RWPE1 (cell line): ENCODE measurements around the gene PBX4.

Source experiments
- CTCF ChIA-PET: fragments of 350-600 bp; sonication (Branson Sonifier 250); formaldehyde crosslinking; extraction: SDS; loops from one replicate; lab custom pipeline; 2021; lab: Yijun Ruan, JAX
- POLR2A ChIA-PET: fragments of 400-600 bp; formaldehyde crosslinking; extraction: SDS; loops from one replicate; lab custom pipeline; 2020; ENCODE audit warnings: antibody characterized with exemption; ENCODE audit not compliant: low non-redundant PET; lab: Yijun Ruan, JAX
- DNase-seq: peaks from one replicate; pipeline ENCODE4 v3.0.0; 2012; ENCODE audit warnings: low spot score
- H3K27ac ChIP-seq: fragments of 450-650 bp; 2 replicates; pipeline ENCODE4 v1.5.1; 2017
- TF ChIP-seq, protein P1 (sequence below): fragments of 450-650 bp; conservative IDR thresholded peaks from 2 replicates; pipeline ENCODE4 v1.5.1; 2017; ENCODE audit warnings: low read depth, mild to moderate bottlenecking

Gene PBX4

DNA sequence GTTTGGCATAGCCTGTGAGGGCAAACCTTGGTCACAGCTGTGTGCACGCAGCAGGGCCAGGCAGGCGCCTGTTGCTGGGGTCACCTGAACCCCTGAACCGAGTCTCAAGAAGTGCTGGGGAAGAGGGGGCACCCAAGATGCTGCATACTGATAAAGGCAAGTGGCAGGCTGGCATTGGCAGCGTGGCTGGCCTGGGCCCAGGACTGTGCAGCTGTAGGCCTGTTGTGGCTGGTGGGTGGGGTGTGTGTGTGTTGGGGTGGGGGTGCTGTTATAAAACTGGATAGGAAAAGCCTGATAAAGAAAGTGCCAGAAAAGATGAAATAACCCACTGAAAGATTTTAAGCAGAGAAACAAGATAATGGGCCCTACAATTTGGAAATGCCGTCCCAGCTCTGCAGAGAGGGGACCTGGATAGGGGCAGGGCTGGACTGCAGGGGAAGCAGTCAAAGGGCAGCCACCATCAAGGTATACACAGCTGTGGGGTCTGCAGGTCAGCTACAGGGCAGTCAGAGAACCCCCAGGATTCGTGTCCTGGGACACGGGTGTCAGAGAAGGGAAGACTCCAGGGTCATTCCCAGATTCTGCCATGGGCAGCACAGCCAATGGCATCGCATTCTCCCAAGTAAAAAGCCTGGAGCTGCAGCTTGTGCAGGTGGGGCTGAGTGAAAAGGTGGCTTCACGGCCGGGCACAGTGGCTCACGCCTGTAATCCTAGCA lies 47.3 kb downstream of the PBX4 start:
- ChIA-PET POLR2A (no interaction called here), CTCF (interaction anchor here (0.5 kb wide), 1 partner anchor 431 kb away, joined by 6 read pairs; no protein-coding TSS in a partner anchor)
- TF ChIP-seq, protein P1, sequence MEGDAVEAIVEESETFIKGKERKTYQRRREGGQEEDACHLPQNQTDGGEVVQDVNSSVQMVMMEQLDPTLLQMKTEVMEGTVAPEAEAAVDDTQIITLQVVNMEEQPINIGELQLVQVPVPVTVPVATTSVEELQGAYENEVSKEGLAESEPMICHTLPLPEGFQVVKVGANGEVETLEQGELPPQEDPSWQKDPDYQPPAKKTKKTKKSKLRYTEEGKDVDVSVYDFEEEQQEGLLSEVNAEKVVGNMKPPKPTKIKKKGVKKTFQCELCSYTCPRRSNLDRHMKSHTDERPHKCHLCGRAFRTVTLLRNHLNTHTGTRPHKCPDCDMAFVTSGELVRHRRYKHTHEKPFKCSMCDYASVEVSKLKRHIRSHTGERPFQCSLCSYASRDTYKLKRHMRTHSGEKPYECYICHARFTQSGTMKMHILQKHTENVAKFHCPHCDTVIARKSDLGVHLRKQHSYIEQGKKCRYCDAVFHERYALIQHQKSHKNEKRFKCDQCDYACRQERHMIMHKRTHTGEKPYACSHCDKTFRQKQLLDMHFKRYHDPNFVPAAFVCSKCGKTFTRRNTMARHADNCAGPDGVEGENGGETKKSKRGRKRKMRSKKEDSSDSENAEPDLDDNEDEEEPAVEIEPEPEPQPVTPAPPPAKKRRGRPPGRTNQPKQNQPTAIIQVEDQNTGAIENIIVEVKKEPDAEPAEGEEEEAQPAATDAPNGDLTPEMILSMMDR, result no peak
- peak overlapping the region; percentile 7; the same call in 1 of the 2 replicates for H3K27ac ChIP-seq
- DNase-seq, result no peak

DNA sequence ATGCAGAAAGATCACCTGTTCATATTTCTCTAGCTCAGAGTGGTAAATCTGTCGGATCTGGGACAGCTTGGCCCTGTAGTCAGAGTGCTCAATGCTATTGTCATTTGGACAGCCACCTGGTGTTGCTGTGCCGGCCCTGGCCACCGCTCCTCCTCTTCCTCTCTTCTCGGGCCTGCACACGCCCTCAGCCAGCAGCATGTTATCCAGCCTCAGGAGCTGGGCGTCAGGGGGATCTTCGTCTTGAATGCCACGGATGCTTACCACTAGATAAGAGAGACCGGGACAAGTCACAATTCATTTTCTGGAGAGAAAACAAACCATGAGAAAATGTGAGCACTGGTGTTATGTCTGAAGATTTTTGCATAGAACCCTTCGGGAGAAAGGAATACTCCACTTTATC lies 47.9 kb downstream of the PBX4 start:
- CTCF ChIA-PET, result interaction anchor here (0.5 kb wide), 1 partner anchor 430 kb away, joined by 6 read pairs; no protein-coding TSS in a partner anchor
- POLR2A ChIA-PET, result no interaction called here
- TF ChIP-seq, protein P1, result no peak
- no peak for DNase-seq
- H3K27ac ChIP-seq, result 0 out of 2 replicates have a peak overlapping the region, but pooled peaks have one; percentile 7

DNA sequence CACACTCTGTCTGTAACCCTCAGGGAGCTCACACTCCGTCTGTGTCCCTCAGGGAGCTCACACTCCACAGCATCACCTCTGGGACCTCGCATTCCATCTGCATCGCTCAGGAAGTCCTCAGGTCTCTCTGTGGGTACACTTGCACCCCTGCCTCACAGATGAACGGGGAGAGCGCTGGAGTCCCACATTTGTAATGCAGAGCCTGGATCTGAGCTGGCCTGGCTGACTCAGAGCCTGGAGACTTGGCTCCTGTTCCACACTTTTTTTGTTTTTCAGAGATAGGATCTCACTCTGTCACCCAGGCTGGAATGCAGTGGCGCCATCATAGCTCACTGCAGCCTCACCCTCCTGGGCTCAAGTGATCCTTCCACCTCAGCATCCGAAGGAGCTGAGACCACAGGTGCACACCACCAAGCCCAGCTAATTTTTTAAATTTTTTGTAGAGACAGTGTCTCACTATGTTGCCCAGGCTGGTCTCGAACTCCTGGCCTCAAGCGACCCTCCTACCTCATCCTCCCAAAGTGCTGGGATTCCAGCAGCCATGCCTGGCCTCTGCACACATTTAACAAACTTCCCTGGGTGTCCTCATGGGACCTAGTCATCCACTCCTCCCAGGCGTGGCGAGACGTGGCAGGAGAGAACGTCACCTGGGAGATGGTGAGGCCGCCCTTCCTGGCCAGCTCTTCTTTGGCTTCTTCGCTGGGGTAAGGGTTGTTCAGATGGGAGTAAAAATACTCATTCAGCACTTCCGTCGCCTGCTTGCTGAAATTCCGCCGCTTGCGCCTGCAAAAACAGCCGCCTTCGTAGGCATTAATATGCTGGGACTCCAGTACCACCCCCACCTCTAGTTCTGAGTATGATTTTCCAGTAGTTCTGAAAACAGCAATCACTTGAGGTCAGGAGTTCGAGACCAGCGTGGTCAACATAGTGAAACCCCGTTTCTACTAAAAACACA lies 49.4 kb downstream of the PBX4 start:
- H3K27ac ChIP-seq, result no peak overlapping the region
- ChIA-PET POLR2A (interaction anchor here (0.7 kb wide), 1 partner anchor 13 kb away, joined by 3 read pairs; no protein-coding TSS in a partner anchor), CTCF (interaction anchor here (2.3 kb wide), 1 partner anchor 15 kb away, joined by 13 read pairs; no protein-coding TSS in a partner anchor)
- no peak for DNase-seq
- TF ChIP-seq, protein P1, result no peak

DNA sequence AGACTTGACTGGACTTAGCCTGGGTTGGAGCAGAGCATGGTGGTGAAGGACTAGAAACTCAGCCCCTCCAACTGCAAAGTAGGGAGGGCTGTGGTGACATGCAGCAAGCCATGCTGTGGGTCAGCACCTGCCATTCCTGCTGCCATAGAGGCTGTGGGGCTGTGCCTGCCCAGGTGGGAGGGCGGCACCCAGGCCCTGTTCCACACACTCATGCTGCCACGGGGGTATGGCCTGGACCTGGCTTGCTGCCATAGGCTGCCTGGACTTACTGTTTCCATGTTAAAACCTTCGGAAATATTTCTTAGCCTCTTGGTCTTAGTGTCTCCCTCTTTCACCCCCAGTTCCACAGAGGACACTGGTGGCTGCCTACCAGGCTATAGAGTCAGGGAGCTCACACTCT lies 51.1 kb downstream of the PBX4 start:
- H3K27ac ChIP-seq, result peak overlapping the region; percentile 0; the same call in 1 of the 2 replicates
- POLR2A ChIA-PET, result no interaction called here
- DNase-seq, result no peak
- TF ChIP-seq, protein P1, result no peak
- CTCF ChIA-PET, result interaction anchor here (2.3 kb wide), 1 partner anchor 14 kb away, joined by 13 read pairs; no protein-coding TSS in a partner anchor

DNA sequence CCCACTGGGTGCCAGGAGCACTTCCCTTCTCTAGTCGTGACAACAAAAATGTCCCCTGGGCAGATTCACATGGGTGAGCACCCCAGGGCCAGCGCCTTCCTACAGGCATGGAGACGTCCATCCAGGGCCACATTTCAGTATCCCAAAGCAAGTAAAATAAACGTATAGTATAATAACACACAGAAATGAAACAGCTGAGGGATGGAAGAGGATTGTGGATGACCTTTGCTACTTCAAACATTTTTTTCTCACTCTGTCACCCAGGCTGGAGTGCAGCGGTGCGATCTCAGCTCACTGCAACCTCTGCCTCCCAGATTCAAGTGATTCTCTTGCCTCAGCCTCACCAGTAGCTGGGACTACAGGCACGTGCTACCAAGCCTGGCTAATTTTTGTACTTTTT lies 52.2 kb downstream of the PBX4 start:
- TF ChIP-seq, protein P1, result no peak
- no peak for DNase-seq
- CTCF ChIA-PET, result interaction anchor here (1.4 kb wide), 1 partner anchor 12 kb away, joined by 6 read pairs; no protein-coding TSS in a partner anchor
- peak overlapping the region; percentile 0; the same call in 1 of the 2 replicates for H3K27ac ChIP-seq
- POLR2A ChIA-PET, result no interaction called here
